Islet of Langerhans (tissue), 1 donor: ENCODE results near the gene BMP8A.
"Not testable (repeated sequence)": the region's sequence is repeated elsewhere in the genome, so short reads cannot be mapped to it uniquely, and the experiment has no call there.

Experiments
- FAIRE-seq: peaks from one replicate; lab custom pipeline; 2011; peaks lifted over from hg19 to GRCh38; lab: Jason Lieb, UNC

The BMP8A gene

GRCh38 chr1:39491146-39491921 lies at the start of gene BMP8A:
Gene BMP8A (plus strand): TSS chr1:39491636. CDS start chr1:39491992, 356 bp downstream.
- FAIRE-seq = no peak

GRCh38 chr1:39441797-39442196 lies 49.6 kb upstream of the BMP8A start:
- FAIRE-seq = peak; percentile 17

- FAIRE-seq = no peak
These were observed 45.9 kb upstream of the BMP8A start for GRCh38 chr1:39445573-39445972.

GRCh38 chr1:39446986-39447567 lies 44.4 kb upstream of the BMP8A start:
- FAIRE-seq = no peak

- FAIRE-seq = not testable (repeated sequence)
These were observed 41.4 kb upstream of the BMP8A start for GRCh38 chr1:39450041-39450440.

GRCh38 chr1:39450956-39451606 lies 40.4 kb upstream of the BMP8A start:
- no peak for FAIRE-seq

- no peak for FAIRE-seq
These were observed 39.4 kb upstream of the BMP8A start for GRCh38 chr1:39452081-39452480.

- no peak for FAIRE-seq
These were observed 38.9 kb upstream of the BMP8A start for GRCh38 chr1:39452540-39452939.

GRCh38 chr1:39453603-39454002 lies 37.8 kb upstream of the BMP8A start:
- no peak for FAIRE-seq

- no peak for FAIRE-seq
These were observed 32.4 kb upstream of the BMP8A start for GRCh38 chr1:39458991-39459390.

GRCh38 chr1:39462074-39462473 lies 29.4 kb upstream of the BMP8A start:
- FAIRE-seq = no peak

GRCh38 chr1:39466413-39467107 lies 24.9 kb upstream of the BMP8A start:
- FAIRE-seq = no peak

- FAIRE-seq = not testable (repeated sequence)
These were observed 24.2 kb upstream of the BMP8A start for GRCh38 chr1:39467108-39467720.

- no peak for FAIRE-seq
These were observed 22.3 kb upstream of the BMP8A start for GRCh38 chr1:39469150-39469549.

- FAIRE-seq = no peak
These were observed 21.4 kb upstream of the BMP8A start for GRCh38 chr1:39470040-39470439.

GRCh38 chr1:39472826-39473225 lies 18.6 kb upstream of the BMP8A start:
- no peak for FAIRE-seq

GRCh38 chr1:39473324-39473723 lies 18.1 kb upstream of the BMP8A start:
- no peak for FAIRE-seq

GRCh38 chr1:39474810-39475209 lies 16.6 kb upstream of the BMP8A start:
- FAIRE-seq = no peak

- not testable (repeated sequence) for FAIRE-seq
These were observed 15.9 kb upstream of the BMP8A start for GRCh38 chr1:39475551-39475950.

- FAIRE-seq = no peak
These were observed 13.1 kb upstream of the BMP8A start for GRCh38 chr1:39478126-39478915.

- FAIRE-seq = no peak
These were observed 10.1 kb upstream of the BMP8A start for GRCh38 chr1:39481289-39481688.

GRCh38 chr1:39483276-39483675 lies 8.2 kb upstream of the BMP8A start:
- no peak for FAIRE-seq
